OCI-LY3 (cell line): ENCODE data around the gene SLC22A8.

Experiments
- H2AFZ ChIP-seq: fragments of 200-600, 300-600 bp; shearing (Covaris generic); 2 replicates; pipeline ENCODE4 v1.6.0; 2014; ENCODE audit warnings: antibody characterized with exemption, low read depth, low read length
- H3K27ac ChIP-seq: fragments of 200-600, 300-600 bp; sonication (generic); 2 replicates; pipeline ENCODE4 v1.5.1; 2014; ENCODE audit warnings: mild to moderate bottlenecking, low read length, moderate library complexity, mixed read lengths
- H3K27me3 ChIP-seq: fragments of 200-600, 300-600 bp; sonication (generic); 2 replicates; pipeline ENCODE4 v1.6.1; 2014; ENCODE audit warnings: low read depth, low read length, mixed read lengths
- H3K36me3 ChIP-seq: fragments of 200-600, 300-600 bp; sonication (generic); replicated peaks from 2 replicates; pipeline ENCODE3; 2014; ENCODE audit warnings: low read depth, low read length, mixed read lengths
- H3K4me1 ChIP-seq: fragments of 300-600, 200-600 bp; sonication (generic); 2 replicates; pipeline ENCODE4 v1.6.1; 2014; ENCODE audit warnings: low read length, mixed read lengths
- H3K4me2 ChIP-seq: fragments of 200-600, 300-600 bp; sonication (generic); 2 replicates; pipeline ENCODE4 v1.6.1; 2014; ENCODE audit warnings: low read length, mixed read lengths
- H3K4me3 ChIP-seq: fragments of 300-600, 200-600 bp; sonication (generic); 2 replicates; pipeline ENCODE4 v1.5.1; 2014; ENCODE audit warnings: antibody characterized with exemption, mild to moderate bottlenecking, low read length, moderate library complexity
- H3K79me2 ChIP-seq: fragments of 300-600, 200-600 bp; shearing (Covaris generic); 2 replicates; pipeline ENCODE4 v1.6.1; 2014; ENCODE audit warnings: mild to moderate bottlenecking, low read length, mixed read lengths
- H3K9ac ChIP-seq: fragments of 300-600, 200-600 bp; shearing (Covaris generic); 2 replicates; pipeline ENCODE4 v1.6.0; 2014; ENCODE audit warnings: mild to moderate bottlenecking, low read length, moderate library complexity
- H3K9me3 ChIP-seq: fragments of 200-600, 300-600 bp; shearing (Covaris generic); 2 replicates; pipeline ENCODE4 v1.6.1; 2014; ENCODE audit warnings: low read length, mixed read lengths; ENCODE audit not compliant: insufficient read depth
- H4K20me1 ChIP-seq: fragments of 200-600, 300-600 bp; sonication (generic); 2 replicates; pipeline ENCODE4 v1.6.1; 2016; ENCODE audit warnings: low read length, mixed read lengths; ENCODE audit not compliant: insufficient read depth
- EZH2phosphoT487 ChIP-seq: fragments of 200-600 bp; shearing (Covaris generic); IDR thresholded peaks from 2 replicates; pipeline ENCODE4 v1.6.1; 2018; ENCODE audit warnings: antibody characterized with exemption, mixed run types, low read depth
- TF ChIP-seq, protein P1 (sequence below): fragments of 200-600, 300-600 bp; sonication (generic); IDR thresholded peaks from 2 replicates; pipeline ENCODE4 v1.5.1; 2014; ENCODE audit warnings: antibody characterized with exemption, low read length, low read depth

Gene SLC22A8

DNA sequence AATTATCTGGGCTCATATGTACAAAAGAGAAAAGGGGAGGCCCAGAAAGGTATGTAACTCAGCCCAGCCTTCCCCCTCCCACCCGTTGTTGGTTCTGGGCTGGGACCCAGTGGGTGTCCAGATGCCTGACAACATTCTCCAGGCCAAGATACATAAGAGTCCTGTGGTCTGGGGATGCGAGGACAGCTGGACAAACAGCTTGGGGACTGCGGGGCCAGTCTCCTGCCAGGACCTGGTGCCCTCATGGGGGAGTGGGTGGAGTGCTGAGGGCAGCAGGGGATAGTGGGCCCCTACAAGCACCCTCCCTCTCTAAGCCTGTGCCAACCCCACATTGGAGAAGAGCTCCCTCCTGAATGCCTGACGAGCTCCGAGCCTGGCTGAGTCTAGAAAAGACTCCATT is 27.4 kb downstream of the SLC22A8 start:
- H3K4me2 ChIP-seq, result no peak overlapping the region

DNA sequence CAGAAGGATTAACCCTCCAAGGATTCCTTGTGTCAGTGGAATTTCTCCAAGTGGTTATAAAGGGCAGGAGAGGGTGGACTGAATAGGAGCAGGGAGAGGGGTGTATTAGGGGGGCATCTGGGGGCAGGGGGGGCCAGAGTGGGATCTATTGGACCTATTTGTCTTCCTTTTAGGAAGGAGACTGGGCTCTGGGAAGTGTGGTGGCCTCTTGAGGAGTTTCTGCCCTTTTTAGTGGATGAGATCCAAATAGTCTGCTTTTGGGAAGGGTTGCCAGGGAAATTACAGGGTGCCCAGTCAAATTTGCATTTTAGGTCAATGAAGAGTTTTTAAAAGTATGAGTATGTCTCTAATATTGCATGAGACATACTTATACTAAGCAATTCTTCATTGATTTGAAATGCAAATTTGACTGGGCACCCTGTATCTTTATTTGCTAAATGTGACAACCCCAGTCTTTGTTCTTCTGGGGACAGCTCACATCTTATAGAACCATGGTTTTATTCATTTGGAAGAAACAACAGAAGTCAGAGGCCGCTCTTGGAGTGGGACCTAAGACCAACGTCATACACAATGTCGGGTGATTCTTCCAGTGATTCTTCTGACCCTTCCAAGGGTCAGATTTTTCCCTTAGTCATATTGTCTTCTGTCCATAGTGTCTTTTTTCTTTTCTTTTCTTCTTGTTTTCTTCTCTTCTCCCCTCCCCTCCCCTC is 30.4 kb downstream of the SLC22A8 start:
- Histone ChIP-seq H3K4me2 (no peak overlapping the region), H3K27me3 (peaks cover 13% of the 10 kb centered on the region; the same call in 1 of the 2 replicates), H2AFZ (no peak overlapping the region), H3K4me1 (no peaks in the 10 kb centered on the region), H3K9me3 (no peaks in the 10 kb centered on the region), H3K4me3 (no peak overlapping the region), H3K36me3 (no peaks in the 10 kb centered on the region), H3K9ac (no peak overlapping the region), H4K20me1 (no peaks in the 10 kb centered on the region), H3K27ac (no peak overlapping the region), H3K79me2 (no peaks in the 10 kb centered on the region)
- no peak for TF ChIP-seq EZH2phosphoT487
- TF ChIP-seq, protein P1, sequence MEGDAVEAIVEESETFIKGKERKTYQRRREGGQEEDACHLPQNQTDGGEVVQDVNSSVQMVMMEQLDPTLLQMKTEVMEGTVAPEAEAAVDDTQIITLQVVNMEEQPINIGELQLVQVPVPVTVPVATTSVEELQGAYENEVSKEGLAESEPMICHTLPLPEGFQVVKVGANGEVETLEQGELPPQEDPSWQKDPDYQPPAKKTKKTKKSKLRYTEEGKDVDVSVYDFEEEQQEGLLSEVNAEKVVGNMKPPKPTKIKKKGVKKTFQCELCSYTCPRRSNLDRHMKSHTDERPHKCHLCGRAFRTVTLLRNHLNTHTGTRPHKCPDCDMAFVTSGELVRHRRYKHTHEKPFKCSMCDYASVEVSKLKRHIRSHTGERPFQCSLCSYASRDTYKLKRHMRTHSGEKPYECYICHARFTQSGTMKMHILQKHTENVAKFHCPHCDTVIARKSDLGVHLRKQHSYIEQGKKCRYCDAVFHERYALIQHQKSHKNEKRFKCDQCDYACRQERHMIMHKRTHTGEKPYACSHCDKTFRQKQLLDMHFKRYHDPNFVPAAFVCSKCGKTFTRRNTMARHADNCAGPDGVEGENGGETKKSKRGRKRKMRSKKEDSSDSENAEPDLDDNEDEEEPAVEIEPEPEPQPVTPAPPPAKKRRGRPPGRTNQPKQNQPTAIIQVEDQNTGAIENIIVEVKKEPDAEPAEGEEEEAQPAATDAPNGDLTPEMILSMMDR, result no peak

More for the DNA sequence above, 27.4 kb downstream of the SLC22A8 start:
- Histone ChIP-seq H3K9ac (no peak overlapping the region), H3K79me2 (no peaks in the 10 kb centered on the region), H3K36me3 (no peaks in the 10 kb centered on the region), H2AFZ (no peak overlapping the region), H3K27ac (no peak overlapping the region), H3K9me3 (no peaks in the 10 kb centered on the region), H3K27me3 (peaks cover 25% of the 10 kb centered on the region), H3K4me1 (no peaks in the 10 kb centered on the region), H4K20me1 (no peaks in the 10 kb centered on the region), H3K4me3 (no peak overlapping the region)
- TF ChIP-seq, protein P1, result no peak
- no peak for TF ChIP-seq EZH2phosphoT487

DNA sequence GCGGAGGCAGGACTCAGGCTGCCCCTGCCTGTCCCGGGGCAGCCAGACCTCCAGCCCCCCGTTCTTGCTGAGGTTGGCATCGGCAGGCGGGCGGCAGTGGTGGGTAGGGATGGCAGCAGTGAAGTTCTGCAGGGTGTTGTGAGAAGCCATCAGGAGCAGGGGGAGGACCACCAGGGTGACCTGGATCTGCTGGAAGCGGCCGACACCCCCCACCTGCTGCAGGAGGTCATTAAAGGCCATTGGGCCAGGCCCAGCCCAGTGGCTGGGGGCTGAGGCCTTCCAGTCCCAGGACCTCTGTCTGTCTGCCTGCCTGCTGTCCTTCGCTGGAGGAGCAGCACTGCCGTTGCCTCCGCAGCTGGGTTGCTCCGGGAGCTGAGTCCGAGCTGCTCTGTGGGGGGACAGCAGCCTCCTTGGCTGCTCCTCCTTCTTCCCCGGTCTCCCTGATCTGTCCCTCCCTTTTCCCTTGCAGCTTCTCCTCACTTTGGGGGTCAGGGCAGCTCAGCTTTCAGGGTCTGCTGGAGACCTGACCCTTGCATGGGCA is 31.1 kb downstream of the SLC22A8 start, which contains the start of gene SLC22A6:
TSS of gene SLC22A6 (minus strand) at position 517 of the 541 bp plus-strand sequence. CDS start at position 240, 277 bp downstream.
- no peak within 1 kb of the TSS for H2AFZ ChIP-seq
- no peak within 1 kb of the TSS for H3K4me3 ChIP-seq
- no peaks in the 10 kb centered on the region for H3K36me3 ChIP-seq
- no peak for TF ChIP-seq EZH2phosphoT487
- TF ChIP-seq, protein P1, result no peak
- H3K9ac ChIP-seq, result no peak within 1 kb of the TSS
- H3K27me3 ChIP-seq, result peaks cover 13% of the 10 kb centered on the region; the same call in 1 of the 2 replicates
- H3K9me3 ChIP-seq, result no peaks in the 10 kb centered on the region
- H3K4me1 ChIP-seq, result no peaks in the 10 kb centered on the region
- H3K4me2 ChIP-seq, result no peak within 1 kb of the TSS
- no peaks in the 10 kb centered on the region for H3K79me2 ChIP-seq
- no peak within 1 kb of the TSS for H3K27ac ChIP-seq
- no peaks in the 10 kb centered on the region for H4K20me1 ChIP-seq

DNA sequence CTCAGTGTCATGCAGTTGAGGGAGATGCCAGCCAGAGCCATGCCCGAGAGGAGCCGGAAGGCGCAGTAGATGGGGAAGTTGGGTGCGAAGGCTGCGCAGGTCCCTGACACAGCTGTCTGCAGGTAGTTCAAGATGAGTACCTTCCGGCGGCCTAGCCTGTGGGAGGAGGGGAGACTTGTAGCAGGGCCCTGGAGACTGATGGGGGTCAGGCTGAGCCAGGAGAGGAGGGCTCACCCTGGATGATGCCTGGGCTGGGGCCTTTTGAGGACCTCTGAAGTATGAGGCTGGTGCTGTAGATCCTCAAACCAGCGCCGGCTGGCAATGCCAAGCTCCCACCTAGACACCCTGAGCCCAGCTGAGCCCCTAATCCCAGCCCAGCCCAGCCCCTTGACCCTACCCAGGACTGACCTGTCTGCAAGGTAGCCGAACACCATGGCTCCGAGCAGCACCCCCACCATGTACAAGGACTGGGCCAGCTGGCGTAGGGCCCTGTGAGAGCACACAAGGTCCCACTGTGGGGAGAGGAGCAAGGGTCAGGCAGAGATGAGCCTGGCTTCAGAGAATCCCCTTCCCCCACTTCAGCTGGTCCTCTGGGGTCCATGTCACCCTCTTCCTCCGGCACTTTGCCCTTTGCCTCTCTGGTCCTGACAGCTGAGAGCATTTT is 32.0 kb downstream of the SLC22A8 start:
- no peak overlapping the region for H3K4me2 ChIP-seq
- H3K79me2 ChIP-seq, result no peaks in the 10 kb centered on the region
- no peak overlapping the region for H3K4me3 ChIP-seq
- H3K9ac ChIP-seq, result no peak overlapping the region
- peaks cover 13% of the 10 kb centered on the region; the same call in 1 of the 2 replicates for H3K27me3 ChIP-seq
- H4K20me1 ChIP-seq, result no peaks in the 10 kb centered on the region
- no peaks in the 10 kb centered on the region for H3K4me1 ChIP-seq
- H2AFZ ChIP-seq, result no peak overlapping the region
- no peaks in the 10 kb centered on the region for H3K36me3 ChIP-seq
- H3K27ac ChIP-seq, result no peak overlapping the region
- TF ChIP-seq, protein P1, result no peak
- no peak for TF ChIP-seq EZH2phosphoT487
- no peaks in the 10 kb centered on the region for H3K9me3 ChIP-seq
